GM12878 (cell line): ENCODE measurements around the gene SSH2. TPM values are rescaled to one million over a fixed set of nuclear protein-coding genes. Genes with fewer than 3 reads are reported as not detected.

Experiments
- ATAC-seq: fragments of 200-7000 bp; cut with Tn5 transposase; 3 replicates; pipeline ENCODE4 v1.9.1; 2020; ENCODE audit warnings: mild to moderate bottlenecking, moderate library complexity
- BruUV-seq: library from RNA; stranded (reverse); fragments of 400-500 nt; replicated peaks from 2 replicates; lab custom pipeline; 2021; lab: Mats Ljungman, UMichigan
- CTCF ChIA-PET: fragments of 300-600 bp; sonication (Branson Sonifier 250); formaldehyde crosslinking; extraction: SDS; loops from one replicate; lab custom pipeline; 2021; ENCODE audit warnings: inconsistent platforms; lab: Yijun Ruan, JAX
- POLR2A ChIA-PET: fragments of 350-600 bp; formaldehyde crosslinking; extraction: SDS; loops from one replicate; lab custom pipeline; 2021; ENCODE audit warnings: inconsistent platforms; lab: Charles Lee
- RAD21 ChIA-PET: fragments of 300-600 bp; sonication (Branson Sonifier 250); formaldehyde crosslinking; loops from one replicate; lab custom pipeline; 2023; ENCODE audit warnings: antibody characterized with exemption; ENCODE audit not compliant: unreplicated experiment; lab: Charles Lee
- SMC1A ChIA-PET: fragments of 300-600 bp; sonication (Branson Sonifier 250); formaldehyde crosslinking; loops from one replicate; lab custom pipeline; 2023; ENCODE audit not compliant: unreplicated experiment, uncharacterized antibody; lab: Charles Lee
- DNase-seq: peaks from one replicate; pipeline ENCODE4 v3.0.0-alpha.2; 2011; ENCODE audit warnings: low read depth, low spot score
- FAIRE-seq: peaks from 3 replicates; lab custom pipeline; 2011; peaks lifted over from hg19 to GRCh38; lab: Jason Lieb, UNC
- H2AFZ ChIP-seq: 2 replicates; pipeline ENCODE4 v1.6.0; 2011; ENCODE audit warnings: low read depth, low read length, control low read depth; ENCODE audit not compliant: control insufficient read depth
- H3K27ac ChIP-seq: 2 replicates; pipeline ENCODE4 v1.5.1; 2011; ENCODE audit warnings: control low read depth; ENCODE audit not compliant: control insufficient read depth, insufficient read depth
- H3K27me3 ChIP-seq, 2 experiments: replicated peaks in 1 of 2; 2 replicates each; pipeline versions ENCODE4 v1.6.0 to v1.6.1; 2011; ENCODE audit warnings: low read length in 1 of 2; ENCODE audit not compliant: control insufficient read depth in 2 of 2, insufficient read depth in 2 of 2
- H3K36me3 ChIP-seq, 2 experiments: 2 replicates each; pipeline ENCODE4 v1.5.1; 2011; ENCODE audit warnings: low read length in 1 of 2; ENCODE audit not compliant: control insufficient read depth in 2 of 2, insufficient read depth in 2 of 2
- H3K4me1 ChIP-seq: 2 replicates; pipeline ENCODE4 v1.6.1; 2011; ENCODE audit warnings: mild to moderate bottlenecking, low read length, moderate library complexity, mixed read lengths; ENCODE audit not compliant: control insufficient read depth, insufficient read depth
- H3K4me2 ChIP-seq: 2 replicates; pipeline ENCODE4 v1.6.0; 2011; ENCODE audit warnings: control low read depth; ENCODE audit not compliant: control insufficient read depth, insufficient read depth
- H3K4me3 ChIP-seq: fragments of 200-600 bp; sonication (generic); 2 replicates; pipeline ENCODE4 v1.5.1; 2016
- H3K79me2 ChIP-seq: 2 replicates; pipeline ENCODE4 v1.6.0; 2011; ENCODE audit warnings: low read length; ENCODE audit not compliant: control insufficient read depth, insufficient read depth
- H3K9ac ChIP-seq: 2 replicates; pipeline ENCODE4 v1.8.0; 2011; ENCODE audit warnings: low read length, control low read depth, mixed read lengths; ENCODE audit not compliant: control insufficient read depth, insufficient read depth
- H3K9me3 ChIP-seq: replicated peaks from 3 replicates; pipeline ENCODE4 v1.5.1; 2011; ENCODE audit warnings: mild to moderate bottlenecking, low read length; ENCODE audit not compliant: control insufficient read depth, insufficient read depth
- H4K20me1 ChIP-seq: 2 replicates; pipeline ENCODE4 v1.6.0; 2011; ENCODE audit not compliant: control insufficient read depth, insufficient read depth
- BACH1 ChIP-seq: fragments of 450-650 bp; IDR thresholded peaks from 2 replicates; pipeline ENCODE4 v1.6.1; 2017; ENCODE audit warnings: mild to moderate bottlenecking, borderline replicate concordance
- BMI1 ChIP-seq: fragments of 450-650 bp; IDR thresholded peaks from 2 replicates; pipeline ENCODE4 v1.6.1; 2016; ENCODE audit warnings: mild to moderate bottlenecking, moderate library complexity, borderline replicate concordance
- CEBPB ChIP-seq, 2 experiments: fragments of 150-350 bp in 1 of 2; IDR thresholded peaks; 2 replicates each; pipeline ENCODE4 v1.6.1; 2012 to 2014; ENCODE audit warnings: low read depth in 2 of 2, low read length in 2 of 2, borderline replicate concordance in 1 of 2, inconsistent platforms in 1 of 2
- ETV6 ChIP-seq, 2 experiments: fragments of 450-650 bp in 1 of 2; IDR thresholded peaks in 1 of 2; conservative IDR thresholded peaks in 1 of 2; 2 replicates each; pipeline ENCODE4 v1.6.1; 2014; ENCODE audit warnings: antibody characterized with exemption in 1 of 2, borderline replicate concordance in 1 of 2, low read depth in 1 of 2, mild to moderate bottlenecking in 1 of 2, moderate library complexity in 1 of 2
- POU2F2 ChIP-seq: IDR thresholded peaks from 3 replicates; pipeline ENCODE4 v1.6.1; 2011; ENCODE audit warnings: low read depth, mild to moderate bottlenecking, low read length, borderline replicate concordance
- RFX5 ChIP-seq: IDR thresholded peaks from 2 replicates; pipeline ENCODE4 v1.6.1; 2011; ENCODE audit warnings: low read depth, low read length, improper control_type of control experiment
- SMAD1 ChIP-seq: fragments of 450-650 bp; IDR thresholded peaks from 2 replicates; pipeline ENCODE4 v1.6.1; 2018; ENCODE audit warnings: mild to moderate bottlenecking, low read depth; ENCODE audit not compliant: partially characterized antibody
- SMC3 ChIP-seq: IDR thresholded peaks from 2 replicates; pipeline ENCODE4 v1.6.1; 2011; ENCODE audit warnings: low read length, improper control_type of control experiment, borderline replicate concordance
- SUPT20H ChIP-seq: IDR thresholded peaks from 2 replicates; pipeline ENCODE4 v1.6.1; 2011; ENCODE audit warnings: low read depth, mild to moderate bottlenecking, low read length, moderate library complexity, borderline replicate concordance; ENCODE audit not compliant: control insufficient read depth
- TARDBP ChIP-seq: IDR thresholded peaks from 2 replicates; pipeline ENCODE4 v1.6.1; 2016; ENCODE audit warnings: borderline replicate concordance
- TCF3 ChIP-seq: IDR thresholded peaks from 2 replicates; pipeline ENCODE4 v1.6.1; 2012; ENCODE audit warnings: low read depth, mild to moderate bottlenecking, low read length, borderline replicate concordance; ENCODE audit not compliant: insufficient read depth
- WGBS: methylation state at CpG from one replicate; pipeline ENCODE4 v1.1.6; 2016; ENCODE audit warnings: low lambda C conversion rate; ENCODE audit not compliant: insufficient replicate concordance, insufficient coverage; ENCODE audit errors: missing lambda C conversion rate; 5-methylcytosine and 5-hydroxymethylcytosine counted together
- in situ Hi-C: fragments of 300-500 bp; cut with MboI; formaldehyde crosslinking; loops from 9 replicates; pipeline ENCODE4 v1.14.3; 2018; ENCODE audit warnings: mixed read lengths
- intact Hi-C: fragments of 100-400 bp; cut with micrococcal nuclease; formaldehyde crosslinking; loops from one replicate; pipeline ENCODE4 v1.14.2; 2022; ENCODE audit not compliant: unreplicated experiment
- polyA plus RNA-seq, 11 experiments: library from polyadenylated mRNA; depleted of rRNA in 4 of 11; unstranded in 6 of 11; stranded (reverse) in 5 of 11; fragments of >200 nt; fragmentation: Nextera tagmentation in 4 of 11; fragmentation: Illumina TruSeq in 1 of 11; extraction: Ambion mirVana in 4 of 11; extraction: Trizol in 1 of 11; gene quantifications; 1 replicate in 1 of 11; 2 replicates in 10 of 11; pipeline versions ENCODE4 v1.2.1 to v1.2.3, GENCODE V29; 2011 to 2016; ENCODE audit warnings: inconsistent platforms in 2 of 11, missing spikeins in 2 of 11, low read depth in 1 of 11
- total RNA-seq, 4 experiments: library from RNA; depleted of rRNA in 3 of 4; stranded (reverse); fragments of >200 nt in 3 of 4; fragmentation: Illumina TruSeq in 1 of 4; extraction: Trizol in 1 of 4; gene quantifications; 2 replicates each; pipeline versions ENCODE4 v1.2.1 to v1.2.3, GENCODE V29; 2013 to 2021
- TF ChIP-seq, protein P1 (sequence below): IDR thresholded peaks from 2 replicates; pipeline ENCODE4 v1.6.1; 2011; ENCODE audit warnings: low read depth, mild to moderate bottlenecking, low read length, moderate library complexity, borderline replicate concordance; ENCODE audit errors: extremely low read depth
- TF ChIP-seq, protein P2 (sequence below): IDR thresholded peaks from 2 replicates; pipeline ENCODE4 v1.6.1; 2012; ENCODE audit warnings: low read length, inconsistent platforms

SSH2 gene
- total and polyA plus RNA-seq, 10 of the 15 experiments (the other 5 are each of a cell fraction or from before 2014, with no cell fraction given) = 9.3 to 65.9 (median 34.0) TPM

DNA sequence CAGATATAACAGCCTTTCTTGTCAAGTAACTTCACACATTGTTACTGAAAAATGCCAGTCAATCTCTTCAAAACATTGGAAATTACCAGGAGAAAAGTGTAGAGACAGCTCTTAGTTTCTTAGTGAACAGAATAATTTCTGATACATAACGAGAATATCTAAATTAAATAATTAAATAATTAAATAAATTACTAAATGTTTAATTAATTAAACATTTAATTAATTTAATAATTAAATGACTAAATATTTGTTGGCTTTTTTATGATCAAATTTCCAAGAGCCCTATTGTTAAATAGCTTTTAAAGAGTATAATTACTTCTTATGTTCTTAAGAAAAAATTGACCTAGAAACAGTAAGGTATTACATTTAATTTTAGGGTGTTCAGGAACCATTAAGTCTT is 129.6 kb downstream of the SSH2 start:
- WGBS = 91% methylated on average over 1 of the region's 1 CpG
- Histone ChIP-seq H3K27ac (no peak overlapping the region), H3K9me3 (no peaks in the 10 kb centered on the region), H2AFZ (no peak overlapping the region), H3K27me3 (no peaks in the 10 kb centered on the region), H3K4me3 (no peak overlapping the region), H3K9ac (no peak overlapping the region), H3K36me3 (no peaks in the 10 kb centered on the region), H3K4me2 (no peak overlapping the region), H3K79me2 (no peaks in the 10 kb centered on the region), H4K20me1 (no peaks in the 10 kb centered on the region), H3K4me1 (no peaks in the 10 kb centered on the region)
- TF ChIP-seq SMAD1 = no peak
- TF ChIP-seq SMC3 = no peak
- TF ChIP-seq SUPT20H = no peak
- no peak for TF ChIP-seq BMI1
- no peak for TF ChIP-seq TCF3
- TF ChIP-seq ETV6 (conservative IDR thresholded peaks at IDR 0.05 in 1 of 2, IDR thresholded peaks at IDR 0.05 in 1 of 2; ENCODE audit: borderline replicate concordance in 1 of 2, low read depth in 1 of 2) = no peak
- no peak for TF ChIP-seq POU2F2
- TF ChIP-seq RFX5 = no peak
- no peak for TF ChIP-seq TARDBP
- TF ChIP-seq CEBPB (IDR thresholded peaks at IDR 0.05; ENCODE audit: borderline replicate concordance in 1 of 2, low read depth in 2 of 2, low read length in 2 of 2) = no peak
- TF ChIP-seq, protein P1, sequence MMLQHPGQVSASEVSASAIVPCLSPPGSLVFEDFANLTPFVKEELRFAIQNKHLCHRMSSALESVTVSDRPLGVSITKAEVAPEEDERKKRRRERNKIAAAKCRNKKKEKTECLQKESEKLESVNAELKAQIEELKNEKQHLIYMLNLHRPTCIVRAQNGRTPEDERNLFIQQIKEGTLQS = no peak
- TF ChIP-seq BACH1 = no peak
- TF ChIP-seq, protein P2, sequence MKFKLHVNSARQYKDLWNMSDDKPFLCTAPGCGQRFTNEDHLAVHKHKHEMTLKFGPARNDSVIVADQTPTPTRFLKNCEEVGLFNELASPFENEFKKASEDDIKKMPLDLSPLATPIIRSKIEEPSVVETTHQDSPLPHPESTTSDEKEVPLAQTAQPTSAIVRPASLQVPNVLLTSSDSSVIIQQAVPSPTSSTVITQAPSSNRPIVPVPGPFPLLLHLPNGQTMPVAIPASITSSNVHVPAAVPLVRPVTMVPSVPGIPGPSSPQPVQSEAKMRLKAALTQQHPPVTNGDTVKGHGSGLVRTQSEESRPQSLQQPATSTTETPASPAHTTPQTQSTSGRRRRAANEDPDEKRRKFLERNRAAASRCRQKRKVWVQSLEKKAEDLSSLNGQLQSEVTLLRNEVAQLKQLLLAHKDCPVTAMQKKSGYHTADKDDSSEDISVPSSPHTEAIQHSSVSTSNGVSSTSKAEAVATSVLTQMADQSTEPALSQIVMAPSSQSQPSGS = no peak
- no peak for FAIRE-seq
- ChIA-PET CTCF (interaction anchor here (0.7 to 1.4 kb wide), 3 partner anchors 9 to 130 kb away, joined by 3 to 10 read pairs (median 6); no protein-coding TSS in a partner anchor), POLR2A (no interaction called here), SMC1A (interaction anchor here (0.8 to 1.1 kb wide), 3 partner anchors 10 to 161 kb away, joined by 3 to 6 read pairs (median 4); no protein-coding TSS in a partner anchor), RAD21 (interaction anchor here (0.6 to 1.9 kb wide), 3 partner anchors 8 to 161 kb away, joined by 3 to 6 read pairs (median 4); no protein-coding TSS in a partner anchor)
- intact Hi-C loops (no loop called here), in situ Hi-C loops (loop anchor here (5.0 to 25.0 kb wide), 2 partner anchors 217 to 287 kb away; no protein-coding TSS in a partner anchor)
- no peak for DNase-seq
- ATAC-seq = no peak
- no TSS peak for BruUV-seq
